Ishikawa (cell line): ENCODE results near the gene SETD9.

Experiments used
- CEBPB ChIP-seq: IDR thresholded peaks from 2 replicates; pipeline ENCODE4 v1.6.1; 2012
- CREB1 ChIP-seq: IDR thresholded peaks from 2 replicates; pipeline ENCODE4 v1.6.1; 2012; ENCODE audit warnings: low read depth
- EGR1 ChIP-seq: IDR thresholded peaks from 2 replicates; pipeline ENCODE4 v1.6.1; 2012
- EP300 ChIP-seq: IDR thresholded peaks from 2 replicates; pipeline ENCODE4 v1.6.1; 2012; ENCODE audit warnings: borderline replicate concordance
- FOXM1 ChIP-seq: IDR thresholded peaks from 2 replicates; pipeline ENCODE4 v1.6.1; 2012; ENCODE audit warnings: low read depth, borderline replicate concordance
- NFIC ChIP-seq: IDR thresholded peaks from 2 replicates; pipeline ENCODE4 v1.6.1; 2012
- RAD21 ChIP-seq: IDR thresholded peaks from 2 replicates; pipeline ENCODE4 v1.6.1; 2012; ENCODE audit warnings: low read depth
- TAF1 ChIP-seq: IDR thresholded peaks from 2 replicates; pipeline ENCODE4 v1.6.1; 2012; ENCODE audit warnings: low read depth, mild to moderate bottlenecking
- TCF12 ChIP-seq: IDR thresholded peaks from 2 replicates; pipeline ENCODE4 v1.6.1; 2012; ENCODE audit warnings: low read depth
- TEAD4 ChIP-seq: IDR thresholded peaks from 2 replicates; pipeline ENCODE4 v1.6.1; 2012
- YY1 ChIP-seq: IDR thresholded peaks from 2 replicates; pipeline ENCODE4 v1.6.1; 2012; ENCODE audit warnings: low read depth
- ZBTB7A ChIP-seq: IDR thresholded peaks from 2 replicates; pipeline ENCODE4 v1.6.1; 2012; ENCODE audit warnings: low read depth
- TF ChIP-seq, protein P1 (sequence below): IDR thresholded peaks from 2 replicates; pipeline ENCODE4 v1.6.1; 2012; ENCODE audit warnings: low read depth, mild to moderate bottlenecking
- TF ChIP-seq, protein P2 (sequence below): IDR thresholded peaks from 2 replicates; pipeline ENCODE4 v1.6.1; 2012
- TF ChIP-seq, protein P3 (sequence below): IDR thresholded peaks from 2 replicates; pipeline ENCODE4 v1.6.1; 2012

SETD9 gene

DNA sequence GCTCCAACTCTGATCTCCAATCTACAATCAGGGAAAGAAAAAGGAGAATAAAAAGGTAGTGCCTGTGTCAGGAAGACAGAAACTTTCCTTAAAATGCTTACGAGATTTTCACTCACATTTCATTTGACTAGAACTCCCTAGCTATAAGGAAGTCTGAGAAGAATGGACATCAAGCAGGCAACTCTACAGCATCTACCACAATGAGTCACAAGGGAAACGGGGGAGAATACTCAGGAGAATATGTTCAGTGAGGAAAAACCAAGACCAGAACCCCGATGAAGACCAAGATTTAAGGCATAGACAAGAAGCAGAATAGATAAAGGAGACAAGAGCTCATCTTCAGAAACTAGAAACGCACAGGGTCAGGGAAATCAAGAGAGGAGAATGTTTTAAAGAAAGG, 9.0 kb upstream of the SETD9 start:
- TF ChIP-seq NFIC: no peak
- TF ChIP-seq TCF12: no peak
- TF ChIP-seq EP300: no peak
- no peak for TF ChIP-seq CEBPB
- no peak for TF ChIP-seq CREB1
- TF ChIP-seq ZBTB7A: no peak
- no peak for TF ChIP-seq EGR1
- TF ChIP-seq, protein P1, sequence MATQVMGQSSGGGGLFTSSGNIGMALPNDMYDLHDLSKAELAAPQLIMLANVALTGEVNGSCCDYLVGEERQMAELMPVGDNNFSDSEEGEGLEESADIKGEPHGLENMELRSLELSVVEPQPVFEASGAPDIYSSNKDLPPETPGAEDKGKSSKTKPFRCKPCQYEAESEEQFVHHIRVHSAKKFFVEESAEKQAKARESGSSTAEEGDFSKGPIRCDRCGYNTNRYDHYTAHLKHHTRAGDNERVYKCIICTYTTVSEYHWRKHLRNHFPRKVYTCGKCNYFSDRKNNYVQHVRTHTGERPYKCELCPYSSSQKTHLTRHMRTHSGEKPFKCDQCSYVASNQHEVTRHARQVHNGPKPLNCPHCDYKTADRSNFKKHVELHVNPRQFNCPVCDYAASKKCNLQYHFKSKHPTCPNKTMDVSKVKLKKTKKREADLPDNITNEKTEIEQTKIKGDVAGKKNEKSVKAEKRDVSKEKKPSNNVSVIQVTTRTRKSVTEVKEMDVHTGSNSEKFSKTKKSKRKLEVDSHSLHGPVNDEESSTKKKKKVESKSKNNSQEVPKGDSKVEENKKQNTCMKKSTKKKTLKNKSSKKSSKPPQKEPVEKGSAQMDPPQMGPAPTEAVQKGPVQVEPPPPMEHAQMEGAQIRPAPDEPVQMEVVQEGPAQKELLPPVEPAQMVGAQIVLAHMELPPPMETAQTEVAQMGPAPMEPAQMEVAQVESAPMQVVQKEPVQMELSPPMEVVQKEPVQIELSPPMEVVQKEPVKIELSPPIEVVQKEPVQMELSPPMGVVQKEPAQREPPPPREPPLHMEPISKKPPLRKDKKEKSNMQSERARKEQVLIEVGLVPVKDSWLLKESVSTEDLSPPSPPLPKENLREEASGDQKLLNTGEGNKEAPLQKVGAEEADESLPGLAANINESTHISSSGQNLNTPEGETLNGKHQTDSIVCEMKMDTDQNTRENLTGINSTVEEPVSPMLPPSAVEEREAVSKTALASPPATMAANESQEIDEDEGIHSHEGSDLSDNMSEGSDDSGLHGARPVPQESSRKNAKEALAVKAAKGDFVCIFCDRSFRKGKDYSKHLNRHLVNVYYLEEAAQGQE: no peak
- TF ChIP-seq TAF1: no peak
- TF ChIP-seq, protein P2, sequence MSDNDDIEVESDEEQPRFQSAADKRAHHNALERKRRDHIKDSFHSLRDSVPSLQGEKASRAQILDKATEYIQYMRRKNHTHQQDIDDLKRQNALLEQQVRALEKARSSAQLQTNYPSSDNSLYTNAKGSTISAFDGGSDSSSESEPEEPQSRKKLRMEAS: no peak
- no peak for TF ChIP-seq FOXM1
- no peak for TF ChIP-seq RAD21
- TF ChIP-seq, protein P3, sequence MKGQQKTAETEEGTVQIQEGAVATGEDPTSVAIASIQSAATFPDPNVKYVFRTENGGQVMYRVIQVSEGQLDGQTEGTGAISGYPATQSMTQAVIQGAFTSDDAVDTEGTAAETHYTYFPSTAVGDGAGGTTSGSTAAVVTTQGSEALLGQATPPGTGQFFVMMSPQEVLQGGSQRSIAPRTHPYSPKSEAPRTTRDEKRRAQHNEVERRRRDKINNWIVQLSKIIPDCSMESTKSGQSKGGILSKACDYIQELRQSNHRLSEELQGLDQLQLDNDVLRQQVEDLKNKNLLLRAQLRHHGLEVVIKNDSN: no peak

DNA sequence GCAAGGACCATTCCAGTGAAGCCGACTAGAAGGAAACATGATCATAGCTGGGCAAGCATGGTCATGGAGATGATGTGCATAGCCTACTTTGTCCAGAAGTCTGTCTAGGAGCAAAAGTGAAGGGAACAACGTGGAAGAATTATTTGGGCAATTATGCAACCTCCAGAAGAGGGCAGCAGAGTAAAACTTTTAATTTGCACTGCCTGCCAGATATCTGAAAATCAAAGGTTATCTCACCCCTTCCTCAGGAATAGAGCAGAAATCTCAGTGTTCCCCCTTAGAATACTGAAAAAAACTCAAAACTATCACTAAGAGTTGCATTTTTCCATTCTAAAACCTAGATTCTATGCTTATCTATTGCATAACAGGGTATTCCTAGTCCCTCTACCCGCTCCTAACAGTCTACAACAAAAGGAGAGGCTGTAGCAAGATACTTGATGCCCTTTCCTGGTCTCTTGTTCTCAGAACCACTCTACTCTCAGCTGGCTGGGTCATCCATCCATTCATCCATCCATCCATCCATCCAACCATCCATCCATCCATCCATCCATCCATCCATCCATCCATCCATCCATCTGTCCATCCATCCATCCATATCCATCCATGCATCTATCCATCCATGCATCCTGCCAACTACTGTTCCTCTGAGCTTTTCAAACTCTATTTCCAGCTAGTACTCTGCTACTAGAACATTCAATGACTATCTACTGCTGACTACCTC, 8.4 kb upstream of the SETD9 start:
- peak; percentile 89 for TF ChIP-seq RAD21
- TF ChIP-seq, protein P3: no peak

DNA sequence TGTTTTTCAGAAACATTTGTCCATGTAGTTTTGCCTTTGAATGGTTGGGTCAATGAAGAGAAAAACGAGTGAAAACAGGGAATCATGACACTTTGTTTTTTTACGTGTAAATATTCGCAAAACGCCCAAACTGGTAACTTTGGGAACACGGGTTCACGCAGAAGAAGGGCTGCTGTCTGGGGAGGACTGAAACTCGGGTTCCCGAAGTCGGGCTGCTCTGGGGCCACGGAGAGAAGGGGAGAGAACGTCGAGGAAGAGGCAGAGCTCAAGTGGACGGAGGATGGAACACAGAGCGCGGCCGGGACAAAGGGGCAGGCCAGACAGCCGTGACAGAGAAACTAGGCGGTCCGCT, 478 bp upstream of the SETD9 start:
- TF ChIP-seq TAF1 (0 out of 2 replicates have a peak, but pooled peaks have one; percentile 11), CREB1 (no peak), EGR1 (no peak), EP300 (no peak)
- TF ChIP-seq, protein P2: no peak

DNA sequence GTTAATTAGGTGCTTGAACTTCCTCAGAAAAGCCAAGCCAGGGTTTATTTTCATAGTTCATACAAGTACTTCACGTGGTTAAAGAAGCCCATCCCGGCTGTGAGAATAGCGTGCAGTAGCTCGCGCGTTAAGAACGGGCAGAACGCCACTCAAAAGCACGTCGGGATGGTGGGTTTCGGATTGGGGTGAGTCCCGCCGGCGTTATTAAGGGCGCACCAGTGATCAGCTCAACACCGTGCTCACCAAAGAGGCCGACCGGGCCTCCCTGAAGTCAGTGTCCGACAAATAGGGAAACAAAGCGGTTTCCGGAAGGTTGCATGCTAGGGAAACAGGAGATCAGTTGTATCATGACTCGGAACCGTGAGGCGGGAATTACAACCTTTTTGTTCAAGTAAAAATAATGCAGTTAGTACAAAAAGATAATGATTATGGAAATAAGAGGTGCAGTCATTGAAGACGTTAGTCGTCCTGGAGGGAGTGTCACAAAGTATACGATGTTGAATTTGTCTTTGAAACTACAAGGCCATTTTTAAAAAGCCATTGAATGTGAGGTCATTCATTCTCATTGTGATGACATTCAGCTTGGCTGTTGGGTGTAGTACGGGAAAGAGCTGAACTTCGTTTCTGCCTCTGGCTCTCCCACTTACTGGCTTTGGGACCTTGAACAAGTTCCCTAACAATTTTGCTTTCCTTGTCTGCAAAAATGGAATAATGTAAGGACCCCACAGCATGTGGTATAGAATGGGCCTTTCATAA, 992 bp downstream of the SETD9 start:
- TF ChIP-seq TEAD4 (no peak), EP300 (no peak), FOXM1 (no peak), TAF1 (no peak; the same call in 1 of the 2 replicates), YY1 (no peak), TCF12 (no peak), ZBTB7A (no peak)
- TF ChIP-seq, protein P1: no peak
- TF ChIP-seq, protein P2: peak; percentile 63; the same call in 1 of the 2 replicates

DNA sequence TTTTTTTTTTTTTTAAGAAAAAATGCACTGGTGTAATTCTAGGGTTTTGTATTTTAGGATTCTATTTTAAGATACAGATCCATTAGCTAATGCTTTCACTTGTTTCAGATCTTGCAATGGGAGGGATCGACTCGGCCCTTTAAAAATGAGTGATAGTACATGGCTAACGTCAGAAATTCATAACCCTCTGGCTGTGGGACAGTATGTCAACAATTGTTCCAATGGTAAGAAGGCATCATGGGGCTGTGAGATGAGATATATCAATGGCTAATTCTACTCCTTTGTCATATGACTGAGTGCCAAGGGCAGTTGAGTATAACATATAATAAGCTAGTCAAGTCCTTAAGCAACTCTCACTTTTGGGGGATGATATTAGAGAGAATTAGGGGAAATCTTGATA, 4.4 kb downstream of the SETD9 start:
- TF ChIP-seq TEAD4 (no peak), TCF12 (no peak), RAD21 (no peak), NFIC (no peak), FOXM1 (no peak), YY1 (no peak), EP300 (no peak), CREB1 (no peak), TAF1 (no peak), EGR1 (no peak), CEBPB (no peak)
- TF ChIP-seq, protein P3: no peak
- TF ChIP-seq, protein P1: no peak
- TF ChIP-seq, protein P2: no peak
